Upper lobe of left lung (tissue), 6 donors: ENCODE results near the gene TTC9C. TPM values are rescaled to one million over a fixed set of nuclear protein-coding genes. Genes with fewer than 3 reads are reported as not detected.

ENCODE experiments used
- ATAC-seq, 2 donors: fragments of 200-7000 bp; cut with Tn5 transposase; one replicate each; pipeline ENCODE4 v1.9.1; 2022; ENCODE audit warnings: mild to moderate bottlenecking in 2 of 2, moderate library complexity in 2 of 2; ENCODE audit not compliant: low FRiP score in 2 of 2
- DNase-seq, 2 donors: peaks; one replicate each; pipeline ENCODE4 v3.0.0-alpha.2; 2019 to 2020
- H3K27ac ChIP-seq, 4 donors: fragments of 200-600 bp; sonication (generic); one replicate each; pipeline ENCODE4 v1.5.1; 2016 to 2019
- H3K27me3 ChIP-seq, 4 donors: fragments of 200-600 bp; sonication (generic); one replicate each; pipeline ENCODE4 v1.5.1; 2017 to 2019
- H3K36me3 ChIP-seq, 4 donors: fragments of 200-600 bp; sonication (generic); one replicate each; pipeline ENCODE4 v1.5.1; 2016 to 2019
- H3K4me1 ChIP-seq, 4 donors: fragments of 200-600 bp; sonication (generic); one replicate each; pipeline ENCODE4 v1.5.1; 2018 to 2019
- H3K4me3 ChIP-seq, 4 donors: fragments of 200-600 bp; sonication (generic); one replicate each; pipeline ENCODE4 v1.5.1; 2017 to 2019; ENCODE audit warnings: mild to moderate bottlenecking in 2 of 4, moderate library complexity in 1 of 4
- H3K9me3 ChIP-seq, 4 donors: fragments of 200-600 bp; sonication (generic); one replicate each; pipeline ENCODE4 v1.5.1; 2018 to 2019
- CTCF ChIP-seq, 6 experiments: fragments of 450-650 bp in 4 of 6; fragments of 200-600 bp in 2 of 6; sonication (generic) in 2 of 6; IDR thresholded peaks; one replicate each; pipeline ENCODE4 v1.5.1; 2016 to 2019; ENCODE audit warnings: antibody characterized with exemption in 6 of 6
- EP300 ChIP-seq, 4 donors: sonication (generic); formaldehyde crosslinking; IDR thresholded peaks; one replicate each; pipeline ENCODE4 v1.5.1; 2017; ENCODE audit warnings: antibody characterized with exemption in 4 of 4, control low read depth in 2 of 4
- POLR2A ChIP-seq, 4 donors: fragments of 450-650 bp; IDR thresholded peaks; one replicate each; pipeline ENCODE4 v1.5.1; 2016 to 2017; ENCODE audit warnings: antibody characterized with exemption in 4 of 4, mild to moderate bottlenecking in 2 of 4
- POLR2AphosphoS5 ChIP-seq, 2 donors: sonication (generic); formaldehyde crosslinking; IDR thresholded peaks; one replicate each; pipeline ENCODE4 v1.5.1; 2017; ENCODE audit warnings: antibody characterized with exemption in 2 of 2
- WGBS, 2 donors: methylation state at CpG; one replicate each; pipeline ENCODE4 v1.1.5; 2017 to 2018; 5-methylcytosine and 5-hydroxymethylcytosine counted together
- total RNA-seq, 6 donors: library from RNA; depleted of rRNA in 4 of 6; stranded (reverse); fragments of >200 nt in 4 of 6; gene quantifications; one replicate each; pipeline versions ENCODE4 v1.1.0 to v1.2.1, GENCODE V29; 2016 to 2021
- donor health status: DM: no; HTN: no; CAD: no; lungs with moderate emphysema.
- donor health status: DM: no; HTN: yes; CAD: no; lungs with severe emphysema.

TTC9C gene
- total RNA-seq, 6 donors from 2014 or later, result 18.9 to 31.5 (median 28.6) TPM

- Histone ChIP-seq H3K4me1 (peaks cover 37 to 61% (median 47%) of the 10 kb centered on the region in 4 donors), H3K4me3 (peak overlapping the region; percentile 49 to 66 (median 54)), H3K9me3 (no peaks in the 10 kb centered on the region), H3K36me3 (peaks cover 5 to 39% (median 32%) of the 10 kb centered on the region in 4 donors), H3K27ac (peak overlapping the region; percentile 93 to 98 (median 95)), H3K27me3 (no peaks in the 10 kb centered on the region)
- peak; percentile 94 for ATAC-seq
- peak; percentile 90 to 99 for DNase-seq
- TF ChIP-seq POLR2A (IDR thresholded peaks at IDR 0.05) (peak in 3 of 4 donors; percentile 51 to 84 (median 77)), EP300 (IDR thresholded peaks at IDR 0.05) (peak in 1 of 4 donors; percentile 29), POLR2AphosphoS5 (IDR thresholded peaks at IDR 0.05) (peak; percentile 73 to 87), CTCF (IDR thresholded peaks at IDR 0.05) (peak in 2 of 6 experiments; percentile 15 to 31)
- WGBS, 2 donors, result 1% methylated on average over 44 to 47 of the region's 47 CpGs
Observed at GRCh38 chr11:62709247-62710000, 18.9 kb upstream of the TTC9C start.

GRCh38 chr11:62710001-62710345 is 18.3 kb upstream of the TTC9C start:
- Histone ChIP-seq H3K9me3 (no peaks in the 10 kb centered on the region), H3K27ac (peak overlapping the region; percentile 93 to 98 (median 95)), H3K4me3 (peak overlapping the region; percentile 44 to 66 (median 54)), H3K36me3 (peaks cover 11 to 45% (median 37%) of the 10 kb centered on the region in 4 donors), H3K4me1 (peaks cover 36 to 65% (median 47%) of the 10 kb centered on the region in 4 donors), H3K27me3 (no peaks in the 10 kb centered on the region)
- WGBS, 2 donors, result 62 to 66% methylated on average over 7 of the region's 7 CpGs
- TF ChIP-seq CTCF (IDR thresholded peaks at IDR 0.05) (no peak), EP300 (IDR thresholded peaks at IDR 0.05) (no peak), POLR2A (IDR thresholded peaks at IDR 0.05) (no peak), POLR2AphosphoS5 (IDR thresholded peaks at IDR 0.05) (no peak)
- DNase-seq (no peak), ATAC-seq (peak in 1 of 2 donors; percentile 1)

GRCh38 chr11:62712276-62712812 is 15.9 kb upstream of the TTC9C start:
- ATAC-seq (no peak), DNase-seq (no peak)
- peaks cover 33 to 69% (median 61%) of the 10 kb centered on the region in 4 donors for H3K36me3 ChIP-seq
- peak overlapping the region in 2 of 4 donors; percentile 39 to 70 for H3K27ac ChIP-seq
- no peak for TF ChIP-seq POLR2AphosphoS5 (IDR thresholded peaks at IDR 0.05)
- no peak for TF ChIP-seq EP300 (IDR thresholded peaks at IDR 0.05)
- no peak for TF ChIP-seq POLR2A (IDR thresholded peaks at IDR 0.05)
- TF ChIP-seq CTCF (IDR thresholded peaks at IDR 0.05), result no peak
- no peak overlapping the region for H3K4me3 ChIP-seq
- no peaks in the 10 kb centered on the region for H3K27me3 ChIP-seq
- WGBS, 2 donors, result 88 to 89% methylated on average over 6 of the region's 6 CpGs
- no peaks in the 10 kb centered on the region for H3K9me3 ChIP-seq
- H3K4me1 ChIP-seq, result peaks cover 19 to 52% (median 31%) of the 10 kb centered on the region in 4 donors

- Histone ChIP-seq H3K4me3 (no peak overlapping the region), H3K27ac (peak overlapping the region; percentile 6 to 70 (median 34)), H3K4me1 (peaks cover 19 to 52% (median 29%) of the 10 kb centered on the region in 4 donors), H3K9me3 (no peaks in the 10 kb centered on the region), H3K27me3 (no peaks in the 10 kb centered on the region), H3K36me3 (peaks cover 38 to 74% (median 66%) of the 10 kb centered on the region in 4 donors)
- WGBS, 2 donors, result 65 to 67% methylated on average over 3 of the region's 3 CpGs
- ATAC-seq, result no peak
- DNase-seq, result no peak
- TF ChIP-seq POLR2AphosphoS5 (IDR thresholded peaks at IDR 0.05) (no peak), POLR2A (IDR thresholded peaks at IDR 0.05) (no peak), CTCF (IDR thresholded peaks at IDR 0.05) (no peak), EP300 (IDR thresholded peaks at IDR 0.05) (no peak)
Observed at GRCh38 chr11:62712861-62713260, 15.4 kb upstream of the TTC9C start.
